ENCODE measurements around the gene ZNF579.

GRCh38 chr19:55537741-55538111, 42.9 kb downstream of the ZNF579 start:
- TF ChIP-seq POLR2A (IDR thresholded peaks at IDR 0.05; ENCODE audit: low read depth, low read length): no peak
- no peak for TF ChIP-seq CTCF (IDR thresholded peaks at IDR 0.05; ENCODE audit: extremely low read depth in 1 of 2, insufficient read depth in 1 of 2, low read depth in 1 of 2, low read length in 2 of 2)
- no peak for TF ChIP-seq POLR2AphosphoS5 (IDR thresholded peaks at IDR 0.05; ENCODE audit: insufficient read depth, low read depth, low read length)
- TF ChIP-seq MAX (IDR thresholded peaks at IDR 0.05; ENCODE audit: insufficient read depth, insufficient read length): no peak
- no peak for TF ChIP-seq EZH2 (IDR thresholded peaks at IDR 0.05; ENCODE audit: borderline replicate concordance, low read depth, low read length, severe bottlenecking)
- no peak for TF ChIP-seq MYC (IDR thresholded peaks at IDR 0.05; ENCODE audit: low read depth, low read length)
- no peak for TF ChIP-seq JUN (IDR thresholded peaks at IDR 0.05; ENCODE audit: borderline replicate concordance, insufficient read depth, insufficient read length, low read depth)
- no peak for TF ChIP-seq GATA2 (IDR thresholded peaks at IDR 0.05; ENCODE audit: insufficient read depth, insufficient read length, low read depth, low read length)
- TF ChIP-seq FOS (IDR thresholded peaks at IDR 0.05; ENCODE audit: borderline replicate concordance, insufficient read depth, low read length): no peak
